PC-3 (cell line): ENCODE results near the gene RHBDD3. TPM values are rescaled to one million over a fixed set of nuclear protein-coding genes. Genes with fewer than 3 reads are reported as not detected.
A peak's percentile ranks its signal among the peaks of the same experiment; 100 is the strongest.

ENCODE experiments used
- ATAC-seq: fragments of 200-7000 bp; cut with Tn5 transposase; 2 replicates; pipeline ENCODE4 v1.9.1; 2020; ENCODE audit warnings: mild to moderate bottlenecking, moderate library complexity
- BruUV-seq: library from RNA; stranded (reverse); fragments of 400-500 nt; replicated peaks from 2 replicates; lab custom pipeline; 2021; lab: Mats Ljungman, UMichigan
- CTCF ChIA-PET: fragments of 300-600 bp; sonication (Branson Sonifier 250); formaldehyde crosslinking; loops from one replicate; lab custom pipeline; 2022; ENCODE audit warnings: antibody characterized with exemption; lab: Charles Lee
- POLR2A ChIA-PET: fragments of 300-600 bp; sonication (Branson Sonifier 250); formaldehyde crosslinking; loops from one replicate; lab custom pipeline; 2022; ENCODE audit warnings: antibody characterized with exemption; ENCODE audit not compliant: unreplicated experiment; lab: Charles Lee
- DNase-seq: peaks from one replicate; pipeline ENCODE4 v3.0.0-alpha.2; 2015
- H2AFZ ChIP-seq: fragments of 300-600 bp; sonication (generic); 2 replicates; pipeline ENCODE4 v1.6.0; 2016; ENCODE audit warnings: antibody characterized with exemption, low read length
- H3F3A ChIP-seq: fragments of 300-600 bp; sonication (generic); one replicate; pipeline ENCODE4 v1.6.0; 2017; ENCODE audit warnings: antibody characterized with exemption, low read length, control low read depth, mild to moderate bottlenecking; ENCODE audit not compliant: unreplicated experiment
- H3K27ac ChIP-seq: fragments of 300-600 bp; sonication (generic); 2 replicates; pipeline ENCODE4 v1.5.1; 2016; ENCODE audit warnings: mild to moderate bottlenecking, low read length
- H3K27me3 ChIP-seq: fragments of 300-600 bp; sonication (generic); 2 replicates; pipeline ENCODE4 v1.6.1; 2016; ENCODE audit warnings: low read length, mixed read lengths
- H3K36me3 ChIP-seq: fragments of 300-600 bp; sonication (generic); 2 replicates; pipeline ENCODE4 v1.6.1; 2016; ENCODE audit warnings: low read depth, mixed run types, low read length, mixed read lengths
- H3K4me1 ChIP-seq: fragments of 300-600 bp; sonication (generic); 2 replicates; pipeline ENCODE4 v1.5.1; 2016; ENCODE audit warnings: low read length; ENCODE audit not compliant: insufficient read depth
- H3K4me2 ChIP-seq: fragments of 300-600 bp; sonication (generic); 2 replicates; pipeline ENCODE4 v1.6.0; 2016; ENCODE audit warnings: low read length
- H3K4me3 ChIP-seq: fragments of 300-600 bp; sonication (generic); 2 replicates; pipeline ENCODE4 v1.5.1; 2016; ENCODE audit warnings: mild to moderate bottlenecking, low read length, mixed read lengths
- H3K79me2 ChIP-seq: fragments of 300-600 bp; sonication (generic); 2 replicates; pipeline ENCODE4 v1.6.1; 2017; ENCODE audit warnings: low read length, mixed read lengths
- H3K9ac ChIP-seq: fragments of 300-600 bp; sonication (generic); 2 replicates; pipeline ENCODE4 v1.6.0; 2016; ENCODE audit warnings: mild to moderate bottlenecking, low read length
- H3K9me2 ChIP-seq: fragments of 300-600 bp; sonication (generic); replicated peaks from 2 replicates; pipeline ENCODE4 v1.6.1; 2016; ENCODE audit warnings: mixed run types, low read length, mixed read lengths
- H3K9me3 ChIP-seq: fragments of 300-600 bp; sonication (generic); 2 replicates; pipeline ENCODE4 v1.6.1; 2016; ENCODE audit warnings: low read length, mixed read lengths
- H4K20me1 ChIP-seq: fragments of 300-600 bp; sonication (generic); 2 replicates; pipeline ENCODE4 v1.6.1; 2016; ENCODE audit warnings: low read length, mixed read lengths
- CTCF ChIP-seq: fragments of 300-600 bp; sonication (generic); conservative IDR thresholded peaks from 2 replicates; pipeline ENCODE4 v1.5.1; 2017; ENCODE audit warnings: antibody characterized with exemption, low read depth, mild to moderate bottlenecking, low read length
- EZH2 ChIP-seq: fragments of 300-600 bp; sonication (generic); IDR thresholded peaks from one replicate; pipeline ENCODE4 v1.6.1; 2017; ENCODE audit warnings: antibody characterized with exemption, mild to moderate bottlenecking, low read length; ENCODE audit not compliant: unreplicated experiment
- EZH2phosphoT487 ChIP-seq: fragments of 300-600 bp; sonication (generic); IDR thresholded peaks from 2 replicates; pipeline ENCODE4 v1.6.1; 2018; ENCODE audit warnings: mild to moderate bottlenecking, antibody characterized with exemption, low read length, borderline replicate concordance
- intact Hi-C: fragments of 100-400 bp; cut with micrococcal nuclease; formaldehyde crosslinking; loops from 2 replicates; pipeline ENCODE4 v1.9.0; 2023
- total RNA-seq: library from RNA; depleted of rRNA; stranded (reverse); fragments of >200 nt; gene quantifications from 2 replicates; pipeline ENCODE4 v1.2.3, GENCODE V29; 2014

Gene RHBDD3
- total RNA-seq, 1 experiment from 2014 or later: 23.7 TPM

GRCh38 chr22:29312218-29313125 lies 44.7 kb upstream of the RHBDD3 start:
- no peaks in the 10 kb centered on the region for H3F3A ChIP-seq
- ChIA-PET CTCF (interaction anchor here (0.7 kb wide), 1 partner anchor 8 kb away, joined by 3 read pairs; no protein-coding TSS in a partner anchor), POLR2A (no interaction called here)
- no peak for ATAC-seq
- H3K4me3 ChIP-seq: no peak overlapping the region
- DNase-seq: no peak
- no peaks in the 10 kb centered on the region for H4K20me1 ChIP-seq
- no peak overlapping the region for H2AFZ ChIP-seq
- H3K27ac ChIP-seq: no peak overlapping the region
- no peak for TF ChIP-seq EZH2
- no peak for TF ChIP-seq CTCF
- no peak for TF ChIP-seq EZH2phosphoT487
- H3K4me2 ChIP-seq: no peak overlapping the region
- H3K9me2 ChIP-seq: no peaks in the 10 kb centered on the region
- peaks cover 5% of the 10 kb centered on the region; the same call in 1 of the 2 replicates for H3K27me3 ChIP-seq
- intact Hi-C loops: no loop called here
- peaks cover 42% of the 10 kb centered on the region for H3K4me1 ChIP-seq
- no peaks in the 10 kb centered on the region for H3K36me3 ChIP-seq
- H3K9ac ChIP-seq: no peak overlapping the region
- no TSS peak for BruUV-seq
- no peaks in the 10 kb centered on the region for H3K9me3 ChIP-seq
- H3K79me2 ChIP-seq: peaks cover 29% of the 10 kb centered on the region

- CTCF ChIA-PET: no interaction called here
Observed at GRCh38 chr22:29311464-29312217, 43.9 kb upstream of the RHBDD3 start.

GRCh38 chr22:29310863-29311339 lies 43.1 kb upstream of the RHBDD3 start:
- Histone ChIP-seq H2AFZ (no peak overlapping the region), H3K36me3 (no peaks in the 10 kb centered on the region), H3K4me3 (no peak overlapping the region), H3K79me2 (peaks cover 32% of the 10 kb centered on the region), H3K27me3 (peaks cover 5% of the 10 kb centered on the region; the same call in 1 of the 2 replicates), H3K9me2 (no peaks in the 10 kb centered on the region), H3K9ac (peak overlapping the region; percentile 54), H3K9me3 (no peaks in the 10 kb centered on the region), H3K4me2 (peak overlapping the region; percentile 58), H4K20me1 (no peaks in the 10 kb centered on the region), H3F3A (no peaks in the 10 kb centered on the region), H3K4me1 (peaks cover 43% of the 10 kb centered on the region), H3K27ac (peak overlapping the region; percentile 65)
- CTCF ChIA-PET: no interaction called here
- POLR2A ChIA-PET: interaction anchor here (0.6 kb wide), 1 partner anchor 11 kb away, joined by 3 read pairs; no protein-coding TSS in a partner anchor
- intact Hi-C loops: no loop called here
- no peak for TF ChIP-seq EZH2phosphoT487
- no peak for TF ChIP-seq CTCF
- no peak for TF ChIP-seq EZH2
- ATAC-seq (peak; percentile 43), DNase-seq (peak; percentile 89)
- no TSS peak for BruUV-seq

More at GRCh38 chr22:29311464-29312217, 43.9 kb upstream of the RHBDD3 start:
- Histone ChIP-seq H3K4me3 (no peak overlapping the region), H3K9me3 (no peaks in the 10 kb centered on the region), H3K9me2 (no peaks in the 10 kb centered on the region), H3K4me1 (peaks cover 43% of the 10 kb centered on the region), H3K79me2 (peaks cover 32% of the 10 kb centered on the region), H3K27me3 (peaks cover 5% of the 10 kb centered on the region; the same call in 1 of the 2 replicates), H2AFZ (no peak overlapping the region), H4K20me1 (no peaks in the 10 kb centered on the region), H3K36me3 (no peaks in the 10 kb centered on the region), H3K4me2 (no peak overlapping the region), H3K27ac (peak overlapping the region; percentile 56), H3F3A (no peaks in the 10 kb centered on the region), H3K9ac (peak overlapping the region; percentile 37; the same call in 1 of the 2 replicates)
- no peak for ATAC-seq
- POLR2A ChIA-PET: interaction anchor here (0.6 kb wide), 1 partner anchor 48 kb away, joined by 4 read pairs; no protein-coding TSS in a partner anchor
- no peak for TF ChIP-seq EZH2phosphoT487
- DNase-seq: no peak
- intact Hi-C loops: no loop called here
- BruUV-seq: no TSS peak
